MM.1S (cell line): ENCODE results near the gene MAPK12.
A peak's percentile ranks its signal among the peaks of the same experiment; 100 is the strongest.

Source experiments
- DNase-seq: peaks from one replicate; pipeline ENCODE4 v3.0.0-alpha.2; 2015
- H2AFZ ChIP-seq: fragments of 300-600 bp; sonication (generic); 2 replicates; pipeline ENCODE4 v1.6.0; 2016; ENCODE audit warnings: antibody characterized with exemption, low read length
- H3F3A ChIP-seq: fragments of 300-600 bp; sonication (generic); 2 replicates; pipeline ENCODE4 v1.6.1; 2016; ENCODE audit warnings: mild to moderate bottlenecking, antibody characterized with exemption, low read length, moderate library complexity, mixed read lengths; ENCODE audit not compliant: insufficient read depth
- H3K27ac ChIP-seq: fragments of 300-600 bp; sonication (generic); 2 replicates; pipeline ENCODE4 v1.5.1; 2016; ENCODE audit warnings: mild to moderate bottlenecking, low read length
- H3K27me3 ChIP-seq: fragments of 300-600 bp; sonication (generic); replicated peaks from 2 replicates; pipeline ENCODE4 v1.6.0; 2016; ENCODE audit warnings: low read length; ENCODE audit not compliant: insufficient read depth
- H3K36me3 ChIP-seq: fragments of 300-600 bp; sonication (generic); replicated peaks from 2 replicates; pipeline ENCODE4 v1.6.1; 2016; ENCODE audit warnings: mild to moderate bottlenecking, low read length, mixed read lengths; ENCODE audit not compliant: insufficient read depth
- H3K4me1 ChIP-seq: fragments of 300-600 bp; sonication (generic); 2 replicates; pipeline ENCODE4 v1.6.1; 2016; ENCODE audit warnings: low read length, mixed read lengths
- H3K4me2 ChIP-seq: fragments of 300-600 bp; sonication (generic); 2 replicates; pipeline ENCODE4 v1.6.0; 2016; ENCODE audit warnings: low read depth, low read length
- H3K4me3 ChIP-seq: fragments of 300-600 bp; sonication (generic); 2 replicates; pipeline ENCODE4 v1.5.1; 2016; ENCODE audit warnings: low read length, mixed read lengths
- H3K79me2 ChIP-seq: fragments of 300-600 bp; sonication (generic); 2 replicates; pipeline ENCODE4 v1.6.1; 2016; ENCODE audit warnings: mixed run types, low read length, mixed read lengths
- H3K9ac ChIP-seq: fragments of 300-600 bp; sonication (generic); 2 replicates; pipeline ENCODE4 v1.6.1; 2016; ENCODE audit warnings: low read length, mixed read lengths
- H3K9me2 ChIP-seq: fragments of 300-600 bp; sonication (generic); replicated peaks from 2 replicates; pipeline ENCODE4 v1.6.1; 2016; ENCODE audit warnings: mild to moderate bottlenecking, low read length, mixed read lengths; ENCODE audit not compliant: insufficient read depth
- H3K9me3 ChIP-seq: fragments of 300-600 bp; sonication (generic); replicated peaks from 2 replicates; pipeline ENCODE4 v1.6.1; 2016; ENCODE audit warnings: mild to moderate bottlenecking, low read length, mixed read lengths; ENCODE audit not compliant: insufficient read depth
- H4K20me1 ChIP-seq: fragments of 300-600 bp; sonication (generic); 2 replicates; pipeline ENCODE4 v1.6.1; 2016; ENCODE audit warnings: mild to moderate bottlenecking, low read length, moderate library complexity, mixed read lengths; ENCODE audit not compliant: insufficient read depth
- CTCF ChIP-seq: fragments of 300-600 bp; sonication (generic); IDR thresholded peaks from 2 replicates; pipeline ENCODE4 v1.5.1; 2016; ENCODE audit warnings: antibody characterized with exemption, low read length, mixed read lengths
- EZH2 ChIP-seq: fragments of 300-600 bp; sonication (generic); optimal IDR thresholded peaks from 2 replicates; pipeline ENCODE3; 2017; ENCODE audit warnings: low read depth, mild to moderate bottlenecking, antibody characterized with exemption, low read length, mixed read lengths
- EZH2phosphoT487 ChIP-seq: fragments of 300-600 bp; sonication (generic); IDR thresholded peaks from 2 replicates; pipeline ENCODE4 v1.6.1; 2018; ENCODE audit warnings: antibody characterized with exemption, low read length

Gene MAPK12

GRCh38 chr22:50251477-50252081, 9.9 kb downstream of the MAPK12 start:
- H3K4me3 ChIP-seq, result peak overlapping the region; percentile 88
- H3K79me2 ChIP-seq, result peaks cover 26% of the 10 kb centered on the region
- no peaks in the 10 kb centered on the region for H3K9me3 ChIP-seq

GRCh38 chr22:50250555-50251476, 10.7 kb downstream of the MAPK12 start, which contains the start of gene HDAC10:
Gene HDAC10, minus strand, starts transcription at chr22:50251265. Its CDS starts 233 bp downstream, at chr22:50251032.
- H3K27ac ChIP-seq, result peak within 1 kb of the TSS; percentile 68
- peak within 1 kb of the TSS; percentile 52 for H2AFZ ChIP-seq
- no peaks in the 10 kb centered on the region for H3K27me3 ChIP-seq
- peaks cover 29% of the 10 kb centered on the region for H3F3A ChIP-seq
- no peaks in the 10 kb centered on the region for H3K9me3 ChIP-seq
- no peaks in the 10 kb centered on the region for H3K36me3 ChIP-seq
- DNase-seq, result peak; percentile 87
- H3K4me2 ChIP-seq, result peak within 1 kb of the TSS; percentile 93
- no peak for TF ChIP-seq EZH2
- no peak for TF ChIP-seq EZH2phosphoT487
- no peak for TF ChIP-seq CTCF
- H3K9ac ChIP-seq, result peak within 1 kb of the TSS; percentile 92
- H3K79me2 ChIP-seq, result peaks cover 34% of the 10 kb centered on the region
- H3K4me3 ChIP-seq, result peak within 1 kb of the TSS; percentile 88
- no peaks in the 10 kb centered on the region for H4K20me1 ChIP-seq
- no peaks in the 10 kb centered on the region for H3K9me2 ChIP-seq
- H3K4me1 ChIP-seq, result peaks cover 32% of the 10 kb centered on the region

More at GRCh38 chr22:50251477-50252081, 9.9 kb downstream of the MAPK12 start:
- Histone ChIP-seq H4K20me1 (no peaks in the 10 kb centered on the region), H3K4me1 (peaks cover 25% of the 10 kb centered on the region), H2AFZ (no peak overlapping the region), H3K27me3 (no peaks in the 10 kb centered on the region), H3K9ac (peak overlapping the region; percentile 92; the same call in 1 of the 2 replicates), H3F3A (peaks cover 28% of the 10 kb centered on the region), H3K9me2 (no peaks in the 10 kb centered on the region), H3K36me3 (no peaks in the 10 kb centered on the region), H3K4me2 (peak overlapping the region; percentile 93), H3K27ac (no peak overlapping the region)
- no peak for TF ChIP-seq CTCF
- TF ChIP-seq EZH2phosphoT487, result no peak
- no peak for TF ChIP-seq EZH2
- no peak for DNase-seq

- Histone ChIP-seq H3K79me2 (peaks cover 39% of the 10 kb centered on the region), H3K9me2 (no peaks in the 10 kb centered on the region), H3K4me2 (peak overlapping the region; percentile 93), H3F3A (peaks cover 34% of the 10 kb centered on the region), H3K9me3 (no peaks in the 10 kb centered on the region), H3K4me1 (peaks cover 36% of the 10 kb centered on the region), H3K27ac (peak overlapping the region; percentile 68; the same call in 1 of the 2 replicates), H3K9ac (peak overlapping the region; percentile 92), H3K4me3 (peak overlapping the region; percentile 88), H3K36me3 (no peaks in the 10 kb centered on the region), H2AFZ (no peak overlapping the region), H4K20me1 (no peaks in the 10 kb centered on the region), H3K27me3 (no peaks in the 10 kb centered on the region)
- TF ChIP-seq EZH2 (no peak), EZH2phosphoT487 (no peak), CTCF (no peak)
- no peak for DNase-seq
These were observed 11.3 kb downstream of the MAPK12 start for GRCh38 chr22:50250249-50250554.
